Diencephalon (tissue), 1 donor: ENCODE results near the gene PHYKPL. TPM values are rescaled to one million over a fixed set of nuclear protein-coding genes. Genes with fewer than 3 reads are reported as not detected.

ENCODE experiments used
- total RNA-seq: library from RNA; depleted of rRNA; stranded (reverse); fragments of >200 nt; gene quantifications from one replicate; pipeline ENCODE4 v1.2.3, GENCODE V29; 2014

PHYKPL gene
- total RNA-seq: 18.7 TPM

DNA sequence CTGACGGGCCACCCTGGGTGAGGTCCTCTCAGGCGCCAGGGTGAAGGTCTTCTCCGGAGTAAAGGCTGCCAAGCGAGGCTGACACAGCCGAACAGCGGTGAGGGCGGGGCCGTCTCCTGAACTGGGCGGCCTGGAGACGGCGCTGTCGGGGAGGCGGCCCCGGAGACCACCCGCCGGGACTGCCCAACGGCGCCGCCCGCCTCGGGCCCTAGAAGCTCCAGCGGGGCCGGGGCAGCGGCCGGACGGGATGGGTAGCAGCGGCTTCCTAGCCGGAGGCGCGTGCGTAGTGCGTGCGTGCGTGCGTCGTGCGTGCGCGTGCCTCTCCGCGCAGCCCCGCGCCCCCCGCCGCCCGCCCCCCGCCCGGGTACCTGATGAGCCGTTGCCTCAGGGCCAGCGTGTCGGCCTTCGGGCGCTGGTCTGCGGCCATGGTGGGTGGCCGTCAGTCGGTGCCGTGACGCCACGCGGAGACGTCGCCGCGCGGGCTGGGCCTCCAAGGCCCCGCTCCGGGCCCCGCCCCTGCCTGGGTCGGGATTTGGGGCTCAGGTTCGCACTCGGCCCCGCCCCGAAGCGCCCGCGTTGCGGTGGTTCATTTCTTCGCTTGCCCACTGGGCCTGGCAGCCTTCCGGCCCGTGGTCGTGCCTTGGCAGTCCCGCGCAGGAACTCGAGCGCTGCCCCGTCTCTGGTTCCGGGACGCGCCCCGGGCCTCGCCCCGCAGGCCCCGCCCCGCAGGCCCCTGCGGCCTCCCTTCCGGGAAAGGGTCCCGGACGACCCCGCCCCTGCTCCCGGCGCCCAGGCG is at the start of gene PHYKPL:
Gene PHYKPL (minus strand): TSS at position 679 of the 796 bp plus-strand sequence. CDS start 252 bp downstream, at position 427.

DNA sequence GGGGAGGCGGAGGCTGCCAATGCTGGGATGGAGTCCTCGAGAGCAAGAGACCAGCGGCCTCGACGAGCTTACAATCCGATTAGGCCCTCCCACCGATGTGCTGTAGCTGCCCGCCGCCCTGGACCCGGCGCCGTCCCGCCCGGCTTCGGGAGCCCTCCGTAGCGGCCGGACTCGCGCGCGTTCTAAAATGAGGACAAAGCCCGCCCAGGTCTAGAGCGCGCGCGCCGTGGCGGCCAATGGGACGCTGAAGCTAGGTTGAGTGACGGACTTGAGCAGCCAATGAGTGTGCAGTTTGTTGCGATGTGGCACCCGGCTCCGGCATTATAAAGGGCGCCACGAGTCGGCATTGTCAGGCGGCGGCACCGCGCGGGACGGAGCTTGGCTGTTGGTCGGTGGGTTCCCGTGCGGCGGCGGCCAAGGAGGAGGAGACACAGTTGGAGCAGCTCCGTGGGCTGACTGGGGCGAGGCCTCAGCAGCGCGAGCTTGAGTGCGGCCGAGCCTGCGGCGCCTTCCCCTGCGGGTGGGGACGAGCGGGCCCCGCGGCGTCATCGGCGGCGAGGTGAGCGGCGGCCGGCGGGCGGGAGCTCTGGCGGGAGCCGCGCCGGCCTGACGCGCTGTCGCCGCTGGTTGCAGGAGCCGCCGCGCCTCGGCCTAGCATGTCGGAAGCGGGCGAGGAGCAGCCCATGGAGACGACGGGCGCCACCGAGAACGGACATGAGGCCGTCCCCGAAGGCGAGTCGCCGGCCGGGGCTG is 28.2 kb downstream of the PHYKPL start, which contains the start of gene HNRNPAB:
Gene HNRNPAB (plus strand): TSS at position 352 of the 753 bp plus-strand sequence. CDS start 305 bp downstream, at position 657.

DNA sequence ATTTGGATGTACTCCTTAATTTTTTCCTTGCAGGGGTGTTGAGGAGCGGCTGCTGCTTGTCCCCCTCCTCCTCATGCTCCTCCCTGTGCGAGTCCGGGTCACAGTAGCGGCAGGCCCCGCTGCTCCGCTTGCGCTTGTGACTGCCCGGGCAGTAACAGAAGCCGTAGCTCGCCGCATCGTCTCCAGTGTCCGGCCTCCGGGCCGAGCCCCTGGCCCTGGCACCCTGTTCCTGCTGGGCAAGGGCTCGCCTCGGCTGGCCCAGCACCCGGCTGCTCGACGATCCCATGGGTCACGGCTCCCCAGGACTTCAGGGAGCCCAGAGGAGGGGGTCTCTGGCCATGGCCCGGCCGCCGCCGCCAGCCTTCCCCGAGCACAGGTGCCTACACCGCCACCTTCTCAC is 45.6 kb downstream of the PHYKPL start, which contains the start of gene GMCL2:
Gene GMCL2 (minus strand): TSS at position 358 of the 400 bp plus-strand sequence. CDS start 72 bp downstream, at position 286.

Other genes starting within 250 kb of the PHYKPL start
- not detected for gene PROP1, start 236.6 kb downstream of the PHYKPL start, total RNA-seq
- 12.5 TPM for gene N4BP3, start 119.3 kb downstream of the PHYKPL start, total RNA-seq
- gene RMND5B, start 101.8 kb downstream of the PHYKPL start, total RNA-seq: 21.7 TPM
- 80.0 TPM for gene NHP2, start 78.9 kb downstream of the PHYKPL start, total RNA-seq
- gene GMCL2, start 45.4 kb downstream of the PHYKPL start, total RNA-seq: not detected
- 65.3 TPM for gene HNRNPAB, start 28.3 kb downstream of the PHYKPL start, total RNA-seq